HG03097 (cell line): Measurements from ENCODE around the gene PRM3.
A peak's percentile ranks its signal among the peaks of the same experiment; 100 is the strongest.

ENCODE experiments used
- ATAC-seq: cut with Tn5 transposase; IDR thresholded peaks from one replicate; pipeline ENCODE4 v1.9.1; 2021; ENCODE audit not compliant: unreplicated experiment, low FRiP score

Gene PRM3

DNA sequence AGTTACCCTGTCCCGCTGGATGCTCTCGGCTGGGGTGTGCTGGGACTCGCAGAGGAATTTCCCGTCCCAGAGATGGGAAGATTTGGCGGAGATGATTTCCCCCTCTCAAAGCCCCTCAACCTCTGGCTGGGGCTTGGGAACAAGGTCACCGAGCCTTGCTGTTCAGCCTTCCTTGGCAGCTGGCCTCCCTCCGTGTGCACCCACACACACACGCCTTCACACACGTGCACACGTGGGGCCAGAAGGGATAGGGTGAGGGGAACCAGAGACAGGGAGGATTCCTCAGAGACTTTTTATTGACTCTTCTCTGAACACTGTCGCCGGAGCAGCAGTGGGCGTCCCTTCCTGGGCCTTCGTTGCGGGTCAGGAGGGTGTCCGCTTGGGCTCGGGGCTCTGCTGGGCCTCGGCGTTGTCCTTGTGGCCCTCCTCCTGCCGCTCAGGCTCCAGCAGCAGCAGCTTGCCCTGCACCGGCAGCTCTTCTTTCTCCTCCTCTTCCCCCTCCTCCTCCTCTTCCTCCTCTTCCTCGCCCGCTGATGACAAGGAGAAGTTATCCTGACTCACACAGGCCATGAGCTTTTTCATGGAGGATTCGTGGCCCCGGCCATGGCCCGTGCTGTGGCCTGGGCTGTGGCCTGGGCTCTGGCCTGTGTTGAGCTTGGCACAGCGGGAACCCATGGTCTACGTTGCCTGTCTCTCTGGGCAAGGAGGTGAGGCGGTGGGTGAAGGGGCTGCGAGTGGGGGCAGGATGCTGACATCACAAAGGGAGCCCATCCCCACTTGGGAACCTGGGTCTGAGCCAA is at the start of gene PRM3:
TSS of gene PRM3 (minus strand) at position 709 of the 800 bp plus-strand sequence. CDS start at position 675, 34 bp downstream.
- no peak for ATAC-seq

DNA sequence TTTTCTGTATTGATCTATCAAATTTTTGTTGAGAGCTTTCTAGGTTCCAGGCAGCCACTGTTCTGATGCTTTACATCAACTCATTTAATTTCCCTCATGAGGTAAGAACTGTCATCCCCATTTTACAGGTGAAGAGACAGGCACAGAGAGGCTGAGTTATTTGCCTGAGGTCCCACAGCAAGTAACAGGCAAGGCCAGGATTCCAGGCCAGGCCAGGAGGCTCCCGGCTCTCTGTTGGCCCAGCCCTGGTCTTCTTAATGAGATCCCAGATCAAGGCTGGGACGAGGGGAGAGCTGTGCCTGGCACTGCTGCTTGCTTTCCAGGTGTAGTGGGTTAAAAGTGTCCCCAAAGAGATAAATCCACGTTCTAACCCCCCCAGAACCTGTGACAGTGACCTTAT is 49.4 kb upstream of the PRM3 start:
- no peak for ATAC-seq

DNA sequence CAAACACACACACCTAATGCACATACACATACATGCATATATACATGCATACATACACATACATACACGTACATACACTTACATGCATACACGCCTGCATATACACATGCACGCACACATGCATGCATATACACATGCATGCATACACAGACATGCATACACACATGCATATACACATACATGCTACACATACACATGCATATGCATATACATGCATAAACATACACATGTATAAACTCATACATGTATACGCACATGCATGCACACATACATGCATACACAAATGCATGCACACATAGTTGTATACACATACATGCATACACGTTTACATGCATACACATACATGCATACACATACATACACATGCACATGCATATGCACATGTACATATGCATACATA is 48.2 kb upstream of the PRM3 start:
- ATAC-seq: no peak

GRCh38 chr16:11320170-11320569 is 46.7 kb upstream of the PRM3 start:
- ATAC-seq: no peak

DNA sequence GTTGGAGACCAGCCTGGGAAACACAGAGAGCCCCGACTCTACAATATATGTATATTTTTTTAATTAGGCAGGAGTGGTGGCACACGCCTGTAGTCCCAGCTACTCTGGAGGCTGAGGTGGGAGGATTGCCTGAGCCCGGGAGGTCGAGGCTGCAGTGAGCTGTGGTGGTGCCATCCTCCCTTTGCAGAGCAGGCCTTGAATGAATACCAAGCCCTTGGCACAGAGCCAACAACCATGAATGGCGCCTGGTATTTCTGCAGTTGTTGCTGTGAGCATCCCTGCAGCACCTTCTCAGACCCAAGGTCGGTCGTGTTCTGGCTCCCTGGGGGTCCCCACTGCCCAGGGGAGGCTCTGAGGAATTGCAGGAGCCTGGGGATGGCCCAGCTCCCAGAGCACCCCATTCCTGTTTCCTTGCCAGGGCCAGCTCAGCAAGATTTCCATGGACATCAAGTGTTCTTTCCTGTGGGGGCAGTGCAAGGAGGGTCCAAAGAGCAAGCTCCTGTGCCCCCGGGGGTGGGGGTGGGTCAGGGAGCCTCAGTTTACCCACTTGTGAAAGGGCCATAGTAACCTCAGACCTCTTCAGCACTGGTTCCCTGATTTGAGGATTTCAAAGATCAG is 46.2 kb upstream of the PRM3 start:
- ATAC-seq: no peak

- ATAC-seq: no peak
Measured at GRCh38 chr16:11318817-11319216, 45.4 kb upstream of the PRM3 start.

DNA sequence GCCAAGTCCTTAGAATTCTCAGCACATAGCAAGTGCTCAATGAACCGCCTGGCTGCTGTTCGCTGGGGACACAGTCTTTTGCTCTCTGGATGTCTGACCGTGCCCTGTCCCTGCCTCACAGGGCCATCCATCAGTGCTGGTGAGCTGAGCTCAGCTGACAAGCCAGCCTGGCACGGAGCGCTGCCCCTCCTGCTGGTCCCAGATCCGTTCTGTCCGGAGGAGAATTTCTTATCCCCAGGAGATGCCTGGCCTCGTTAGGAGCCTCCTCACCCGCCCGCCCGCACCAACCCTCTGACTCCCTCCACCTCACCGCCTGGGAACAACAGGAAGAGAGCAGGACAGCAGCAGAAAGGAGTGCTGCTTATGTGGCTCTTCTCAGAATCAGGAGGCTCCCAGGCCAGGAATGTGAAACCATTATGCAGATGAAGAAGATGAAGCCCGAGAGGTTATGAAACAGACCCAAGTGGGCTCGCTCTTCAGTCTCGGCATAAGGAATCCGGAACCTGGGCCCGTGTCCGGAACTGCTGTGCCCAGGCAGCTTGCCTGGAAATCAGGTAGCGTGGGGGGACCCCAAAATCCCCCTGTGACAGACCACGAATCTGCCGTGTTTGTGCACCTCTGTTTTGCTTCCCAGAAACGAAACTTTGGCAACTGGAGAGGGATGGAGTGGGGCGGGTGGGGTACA is 43.0 kb upstream of the PRM3 start:
- ATAC-seq: no peak

DNA sequence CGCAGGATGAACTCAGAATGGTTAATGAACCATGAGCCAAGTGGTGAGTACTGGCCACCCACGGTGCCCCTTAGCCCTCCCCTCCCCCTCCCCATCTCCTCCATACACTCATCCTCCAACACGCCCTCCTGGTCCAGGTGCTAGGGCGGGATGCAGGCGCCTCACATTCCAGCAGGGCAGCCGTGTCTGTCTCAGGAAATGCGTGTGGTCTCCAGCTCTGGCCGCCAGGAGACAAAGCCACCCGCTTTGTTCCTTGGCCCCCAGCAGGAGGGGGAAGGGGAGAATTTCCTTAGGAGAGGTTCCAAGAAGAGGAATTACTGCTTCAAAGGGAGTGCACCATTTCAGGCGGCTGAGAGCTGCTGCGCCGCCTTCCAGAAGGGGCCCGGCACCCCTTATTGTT is 42.1 kb upstream of the PRM3 start:
- no peak for ATAC-seq

GRCh38 chr16:11314309-11314894 is 41.0 kb upstream of the PRM3 start:
- no peak for ATAC-seq

GRCh38 chr16:11313493-11314308 is 40.3 kb upstream of the PRM3 start:
- ATAC-seq: no peak

DNA sequence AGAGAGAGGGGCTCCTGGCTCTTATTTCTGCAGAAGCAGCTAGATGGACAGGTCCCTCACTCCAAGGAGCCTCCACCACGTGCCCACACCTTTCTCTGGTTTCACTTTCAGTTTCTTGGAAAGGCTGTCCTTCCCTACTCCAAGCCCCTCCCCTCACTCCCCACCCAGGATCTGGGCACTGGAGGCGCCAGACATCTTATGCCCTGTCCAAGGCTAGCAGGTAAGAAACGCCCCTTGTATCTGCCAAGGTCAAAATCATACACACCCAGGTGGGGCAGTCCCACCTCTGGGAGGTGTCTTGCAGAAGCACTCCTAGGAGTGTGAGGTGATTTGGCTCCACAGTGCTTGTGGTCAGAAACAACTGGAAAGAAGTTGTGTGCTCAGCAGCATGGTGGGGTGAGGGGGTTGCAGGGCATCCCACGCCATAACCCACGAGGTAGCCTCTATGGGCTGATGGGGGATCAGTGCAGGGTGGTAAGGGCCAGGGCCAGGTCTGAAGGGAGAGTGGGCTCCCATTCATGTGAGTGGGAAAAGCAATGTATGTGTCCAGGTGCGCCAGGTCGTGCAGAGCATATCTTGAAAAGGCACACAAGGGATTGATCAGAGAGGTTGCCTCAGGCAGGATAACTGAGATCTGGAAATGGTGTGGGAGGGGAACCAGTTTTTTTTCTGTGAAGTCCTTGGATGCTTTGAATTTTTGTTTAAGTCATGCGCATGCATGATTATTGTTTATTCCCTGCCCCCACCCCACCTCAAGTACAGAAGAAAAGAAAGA is 39.5 kb upstream of the PRM3 start:
- ATAC-seq: no peak

GRCh38 chr16:11310997-11311561 is 37.6 kb upstream of the PRM3 start:
- ATAC-seq: peak; percentile 35

DNA sequence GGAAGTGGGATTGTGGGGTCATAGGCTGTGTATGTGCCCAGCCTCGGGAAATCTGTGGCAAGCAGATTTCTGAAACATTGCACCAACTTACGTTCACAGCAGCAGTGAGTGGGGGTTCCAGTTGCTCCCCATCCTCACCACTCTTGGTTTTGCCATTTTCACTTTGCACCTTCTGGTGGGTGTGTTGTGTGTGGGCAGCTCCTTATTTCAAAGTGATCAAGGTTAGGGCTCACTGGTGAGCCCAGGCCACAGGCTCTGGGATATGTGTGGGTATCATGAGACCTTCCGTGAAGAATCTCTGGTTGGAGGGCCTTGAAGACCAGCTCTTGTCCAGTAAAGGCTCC is 37.2 kb upstream of the PRM3 start:
- ATAC-seq: no peak

DNA sequence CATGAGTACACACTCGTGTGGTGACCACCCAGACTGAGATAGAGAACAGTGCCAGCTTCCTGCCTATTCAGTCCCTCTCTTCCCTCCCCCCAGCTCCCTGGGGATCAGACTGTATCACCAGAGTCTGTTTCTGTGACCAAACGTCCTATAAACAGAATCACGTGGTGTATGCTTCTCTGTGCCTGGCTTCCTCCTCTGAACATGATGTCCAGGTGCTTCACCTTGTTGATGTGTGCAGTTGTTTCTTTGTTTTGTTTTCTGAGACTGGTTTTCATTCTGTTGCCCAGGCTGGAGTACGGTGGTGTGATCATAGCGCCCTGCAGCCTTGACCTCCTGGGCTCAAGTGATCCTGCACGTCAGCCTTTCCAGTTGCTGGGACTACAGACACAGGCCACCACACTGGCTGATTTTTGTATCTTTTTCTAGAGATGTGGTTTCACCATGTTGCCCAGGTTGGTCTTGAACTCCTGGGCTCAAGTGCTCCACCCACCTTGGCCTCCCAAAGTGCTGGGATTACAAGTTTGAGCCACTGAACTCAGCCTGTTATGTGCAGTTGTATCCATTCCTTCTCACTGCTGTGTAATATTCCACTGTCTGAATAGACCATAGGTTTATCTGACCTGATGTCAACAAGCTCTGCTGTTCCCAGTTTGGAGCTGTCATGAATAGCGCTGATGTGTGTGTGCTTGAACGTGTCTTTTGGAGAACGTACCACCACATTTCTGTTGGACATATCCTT is 36.6 kb upstream of the PRM3 start:
- no peak for ATAC-seq

DNA sequence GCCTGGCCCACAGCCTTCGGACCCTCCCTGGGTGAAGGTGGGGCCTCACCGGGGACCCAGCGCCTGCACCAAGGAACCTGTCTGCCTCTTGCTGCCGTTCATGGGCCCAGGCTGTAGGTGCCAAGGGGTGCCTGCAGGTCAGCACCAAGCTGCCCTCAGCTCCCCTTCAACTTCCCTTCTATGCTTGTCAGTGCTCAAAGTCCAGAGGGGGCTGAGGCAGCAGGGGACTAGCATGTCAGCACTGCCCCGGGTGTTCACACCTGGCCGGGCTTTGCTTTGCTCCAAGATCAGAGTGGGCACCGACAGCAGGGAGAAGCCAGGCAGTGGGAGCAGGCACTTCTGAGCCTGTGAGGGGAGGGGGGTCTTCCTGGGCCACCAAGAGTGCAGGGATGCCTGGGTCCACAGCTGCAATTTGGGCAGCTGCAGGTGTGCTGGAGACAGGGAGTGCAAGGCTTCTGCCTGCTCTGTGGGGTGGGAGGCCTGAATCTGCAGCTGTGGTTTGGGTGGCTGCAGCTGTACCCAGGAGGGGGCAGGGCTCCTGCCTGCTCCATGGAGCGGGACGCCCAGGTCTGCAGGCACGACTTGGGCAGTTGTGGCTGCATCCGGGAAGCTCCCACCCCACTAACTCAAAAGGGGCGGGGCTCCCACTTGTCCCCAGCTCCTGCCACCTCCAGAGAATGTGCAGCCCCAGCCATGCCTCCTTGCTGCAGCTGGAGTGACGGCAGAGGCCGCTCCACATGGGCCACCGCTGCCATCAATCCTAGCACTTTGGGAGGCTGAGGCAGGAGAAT is 35.3 kb upstream of the PRM3 start:
- ATAC-seq: no peak

GRCh38 chr16:11307639-11308492 is 34.4 kb upstream of the PRM3 start:
- ATAC-seq: no peak

GRCh38 chr16:11306997-11307638 is 33.7 kb upstream of the PRM3 start:
- ATAC-seq: no peak
